HEK293 (cell line): ENCODE measurements around the gene NOG.

Source experiments
- GLI4 ChIP-seq: fragments of 450-650 bp; formaldehyde crosslinking; IDR thresholded peaks from 2 replicates; pipeline ENCODE4 v1.5.1; 2016; ENCODE audit warnings: missing biosample characterization, missing genetic modification characterization
- PRDM1 ChIP-seq: fragments of 450-650 bp; formaldehyde crosslinking; IDR thresholded peaks from 2 replicates; pipeline ENCODE4; 2016; ENCODE audit warnings: missing biosample characterization, missing genetic modification characterization
- SP3 ChIP-seq: fragments of 450-650 bp; formaldehyde crosslinking; IDR thresholded peaks from 2 replicates; pipeline ENCODE4 v1.5.1; 2016; ENCODE audit warnings: missing biosample characterization, missing genetic modification characterization
- TRIM28 ChIP-seq: IDR thresholded peaks from 2 replicates; pipeline ENCODE4 v1.6.1; 2011; ENCODE audit warnings: low read length, control low read depth, borderline replicate concordance
- WT1 ChIP-seq: fragments of 450-650 bp; formaldehyde crosslinking; IDR thresholded peaks from 2 replicates; pipeline ENCODE4 v1.5.1; 2016; ENCODE audit warnings: missing biosample characterization, missing genetic modification characterization
- ZBTB20 ChIP-seq: fragments of 450-650 bp; formaldehyde crosslinking; IDR thresholded peaks from 2 replicates; pipeline ENCODE4 v1.5.1; 2016; ENCODE audit warnings: missing biosample characterization, missing genetic modification characterization
- ZFP3 ChIP-seq: fragments of 450-650 bp; formaldehyde crosslinking; IDR thresholded peaks from 2 replicates; pipeline ENCODE4 v1.5.1; 2016; ENCODE audit warnings: low read depth, missing biosample characterization, missing genetic modification characterization
- ZFP37 ChIP-seq: fragments of 450-650 bp; formaldehyde crosslinking; IDR thresholded peaks from 2 replicates; pipeline ENCODE4 v1.5.1; 2016; ENCODE audit warnings: missing biosample characterization, missing genetic modification characterization
- ZNF132 ChIP-seq: fragments of 450-650 bp; formaldehyde crosslinking; IDR thresholded peaks from 2 replicates; pipeline ENCODE4 v1.5.1; 2017; ENCODE audit warnings: missing biosample characterization, missing genetic modification characterization, borderline replicate concordance
- ZNF146 ChIP-seq: fragments of 450-650 bp; formaldehyde crosslinking; IDR thresholded peaks from 2 replicates; pipeline ENCODE4 v1.5.1; 2016; ENCODE audit warnings: missing biosample characterization, missing genetic modification characterization
- ZNF174 ChIP-seq: fragments of 450-650 bp; formaldehyde crosslinking; IDR thresholded peaks from 2 replicates; pipeline ENCODE4 v1.5.0; 2017; ENCODE audit warnings: missing biosample characterization, mild to moderate bottlenecking, missing genetic modification characterization
- ZNF221 ChIP-seq: fragments of 450-650 bp; formaldehyde crosslinking; IDR thresholded peaks from 2 replicates; pipeline ENCODE4 v1.5.1; 2017; ENCODE audit warnings: missing biosample characterization, missing genetic modification characterization, borderline replicate concordance
- ZNF302 ChIP-seq: fragments of 450-650 bp; formaldehyde crosslinking; IDR thresholded peaks from 2 replicates; pipeline ENCODE4 v1.5.1; 2016; ENCODE audit warnings: missing biosample characterization, missing genetic modification characterization, low read depth
- ZNF311 ChIP-seq: fragments of 450-650 bp; formaldehyde crosslinking; IDR thresholded peaks from 2 replicates; pipeline ENCODE4 v1.5.1; 2017; ENCODE audit warnings: missing biosample characterization, missing genetic modification characterization, borderline replicate concordance
- ZNF335 ChIP-seq: fragments of 450-650 bp; formaldehyde crosslinking; conservative IDR thresholded peaks from 2 replicates; pipeline ENCODE4 v1.5.1; 2016; ENCODE audit warnings: missing biosample characterization, missing genetic modification characterization
- ZNF354C ChIP-seq: fragments of 450-650 bp; formaldehyde crosslinking; IDR thresholded peaks from 2 replicates; pipeline ENCODE4 v1.5.1; 2016; ENCODE audit warnings: missing biosample characterization, missing genetic modification characterization, low read depth, borderline replicate concordance
- ZNF423 ChIP-seq: fragments of 450-650 bp; formaldehyde crosslinking; IDR thresholded peaks from 2 replicates; pipeline ENCODE4 v1.5.1; 2016; ENCODE audit warnings: missing biosample characterization, missing genetic modification characterization
- ZNF501 ChIP-seq: fragments of 450-650 bp; formaldehyde crosslinking; IDR thresholded peaks from 2 replicates; pipeline ENCODE4 v1.5.1; 2016; ENCODE audit warnings: missing biosample characterization, missing genetic modification characterization
- ZNF561 ChIP-seq: fragments of 450-650 bp; IDR thresholded peaks from 2 replicates; pipeline ENCODE4 v1.5.1; 2018; ENCODE audit warnings: missing biosample characterization, missing genetic modification characterization, borderline replicate concordance
- ZNF600 ChIP-seq: fragments of 450-650 bp; formaldehyde crosslinking; IDR thresholded peaks from 2 replicates; pipeline ENCODE4 v1.5.1; 2016; ENCODE audit warnings: missing biosample characterization, missing genetic modification characterization
- ZNF623 ChIP-seq: fragments of 450-650 bp; formaldehyde crosslinking; IDR thresholded peaks from 2 replicates; pipeline ENCODE4 v1.5.1; 2016; ENCODE audit warnings: missing biosample characterization, missing genetic modification characterization
- ZNF624 ChIP-seq: fragments of 450-650 bp; formaldehyde crosslinking; IDR thresholded peaks from 2 replicates; pipeline ENCODE4 v1.5.1; 2017; ENCODE audit warnings: missing biosample characterization, missing genetic modification characterization
- ZNF843 ChIP-seq: fragments of 450-650 bp; formaldehyde crosslinking; IDR thresholded peaks from 2 replicates; pipeline ENCODE4 v1.5.1; 2016; ENCODE audit warnings: missing biosample characterization, missing genetic modification characterization
- TF ChIP-seq, protein P1 (sequence below): fragments of 450-650 bp; formaldehyde crosslinking; IDR thresholded peaks from 2 replicates; pipeline ENCODE4 v1.5.1; 2016; ENCODE audit warnings: missing biosample characterization, missing genetic modification characterization
- TF ChIP-seq, protein P2 (sequence below): fragments of 450-650 bp; formaldehyde crosslinking; IDR thresholded peaks from 2 replicates; pipeline ENCODE4 v1.5.1; 2016; ENCODE audit warnings: missing biosample characterization, missing genetic modification characterization
- TF ChIP-seq, protein P3 (sequence below): sonication (generic); formaldehyde crosslinking; IDR thresholded peaks from 2 replicates; pipeline ENCODE4 v1.8.1; 2022; ENCODE audit warnings: mild to moderate bottlenecking, moderate library complexity, missing genetic modification reagents
- TF ChIP-seq, protein P4 (sequence below): fragments of 450-650 bp; formaldehyde crosslinking; IDR thresholded peaks from 2 replicates; pipeline ENCODE4 v1.5.1; 2016; ENCODE audit warnings: missing biosample characterization, missing genetic modification characterization
- TF ChIP-seq, protein P5 (sequence below): fragments of 450-650 bp; formaldehyde crosslinking; IDR thresholded peaks from 2 replicates; pipeline ENCODE4 v1.5.1; 2017; ENCODE audit warnings: missing biosample characterization, missing genetic modification characterization
- TF ChIP-seq, protein P6 (sequence below): fragments of 450-650 bp; formaldehyde crosslinking; IDR thresholded peaks from 2 replicates; pipeline ENCODE4 v1.5.1; 2016; ENCODE audit warnings: missing biosample characterization, missing genetic modification characterization

NOG gene

DNA sequence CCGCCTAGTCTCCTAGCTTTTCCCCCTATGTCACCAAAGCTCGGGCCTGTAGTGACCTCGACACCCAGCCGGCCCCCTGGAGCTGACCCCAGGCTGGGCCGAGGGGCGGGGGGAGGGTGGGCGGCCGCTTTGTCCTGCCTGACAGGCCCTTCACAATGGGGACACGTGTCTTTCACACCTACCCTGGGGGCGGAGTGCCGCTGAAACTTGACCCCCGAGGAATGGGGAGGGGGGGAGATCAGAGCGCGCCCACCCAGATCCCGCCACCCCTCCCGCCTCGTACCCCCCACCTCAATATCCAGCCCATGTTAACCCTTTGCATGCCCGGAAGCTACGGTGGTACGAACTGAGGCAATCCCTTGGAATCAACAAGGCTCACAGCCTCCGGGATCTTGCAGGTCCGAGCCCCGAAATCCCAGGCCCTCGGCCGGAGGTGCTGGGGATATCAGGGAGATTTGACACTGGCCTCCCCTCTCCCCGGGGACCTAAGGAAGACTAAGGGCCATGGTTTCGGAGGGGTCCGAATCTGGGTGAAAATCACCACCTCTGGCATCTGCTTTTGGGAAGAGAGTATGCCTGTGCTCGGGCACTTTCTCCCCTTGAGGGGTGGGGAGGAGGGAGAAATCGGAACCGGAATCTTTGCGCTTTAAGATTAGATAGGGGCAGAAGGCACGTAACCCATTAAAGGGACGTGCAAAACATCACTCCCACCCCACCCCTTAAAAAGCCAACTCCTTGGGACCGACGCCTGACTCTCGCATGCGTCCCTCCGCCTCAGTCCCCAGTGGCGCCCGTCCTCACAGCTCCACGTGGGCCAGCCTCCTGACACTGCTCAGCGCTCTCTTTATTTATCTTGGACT, 2.6 kb downstream of the NOG start (continued):
- TF ChIP-seq, protein P1, sequence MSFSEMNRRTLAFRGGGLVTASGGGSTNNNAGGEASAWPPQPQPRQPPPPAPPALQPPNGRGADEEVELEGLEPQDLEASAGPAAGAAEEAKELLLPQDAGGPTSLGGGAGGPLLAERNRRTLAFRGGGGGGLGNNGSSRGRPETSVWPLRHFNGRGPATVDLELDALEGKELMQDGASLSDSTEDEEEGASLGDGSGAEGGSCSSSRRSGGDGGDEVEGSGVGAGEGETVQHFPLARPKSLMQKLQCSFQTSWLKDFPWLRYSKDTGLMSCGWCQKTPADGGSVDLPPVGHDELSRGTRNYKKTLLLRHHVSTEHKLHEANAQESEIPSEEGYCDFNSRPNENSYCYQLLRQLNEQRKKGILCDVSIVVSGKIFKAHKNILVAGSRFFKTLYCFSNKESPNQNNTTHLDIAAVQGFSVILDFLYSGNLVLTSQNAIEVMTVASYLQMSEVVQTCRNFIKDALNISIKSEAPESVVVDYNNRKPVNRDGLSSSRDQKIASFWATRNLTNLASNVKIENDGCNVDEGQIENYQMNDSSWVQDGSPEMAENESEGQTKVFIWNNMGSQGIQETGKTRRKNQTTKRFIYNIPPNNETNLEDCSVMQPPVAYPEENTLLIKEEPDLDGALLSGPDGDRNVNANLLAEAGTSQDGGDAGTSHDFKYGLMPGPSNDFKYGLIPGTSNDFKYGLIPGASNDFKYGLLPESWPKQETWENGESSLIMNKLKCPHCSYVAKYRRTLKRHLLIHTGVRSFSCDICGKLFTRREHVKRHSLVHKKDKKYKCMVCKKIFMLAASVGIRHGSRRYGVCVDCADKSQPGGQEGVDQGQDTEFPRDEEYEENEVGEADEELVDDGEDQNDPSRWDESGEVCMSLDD (tag by site-specific recombination): 0 out of 2 replicates have a peak, but pooled peaks have one; percentile 36
- TF ChIP-seq ZNF624 (tag by site-specific recombination) (no peak), ZNF623 (tag by site-specific recombination) (no peak), ZNF146 (tag by site-specific recombination) (no peak), ZNF600 (tag by site-specific recombination) (0 out of 2 replicates have a peak, but pooled peaks have one; percentile 36), ZNF302 (tag by site-specific recombination) (no peak), TRIM28 (no peak), ZNF311 (tag by site-specific recombination) (no peak), PRDM1 (tag by site-specific recombination) (peak; percentile 69), ZFP3 (no peak), ZNF221 (no peak), ZNF843 (tag by site-specific recombination) (no peak), ZBTB20 (tag by site-specific recombination) (peak; percentile 75), ZNF335 (tag by site-specific recombination) (peak; percentile 60), SP3 (tag by site-specific recombination) (peak; percentile 76), ZFP37 (tag by site-specific recombination) (no peak), ZNF132 (tag by site-specific recombination) (no peak), ZNF174 (tag by site-specific recombination) (no peak), WT1 (tag by site-specific recombination) (0 out of 2 replicates have a peak, but pooled peaks have one; percentile 13), ZNF501 (tag by site-specific recombination) (0 out of 2 replicates have a peak, but pooled peaks have one; percentile 35), GLI4 (tag by site-specific recombination) (no peak), ZNF354C (tag by site-specific recombination) (no peak), ZNF423 (tag by site-specific recombination) (peak; percentile 58), ZNF561 (tag by site-specific recombination) (no peak)
- TF ChIP-seq, protein P2, sequence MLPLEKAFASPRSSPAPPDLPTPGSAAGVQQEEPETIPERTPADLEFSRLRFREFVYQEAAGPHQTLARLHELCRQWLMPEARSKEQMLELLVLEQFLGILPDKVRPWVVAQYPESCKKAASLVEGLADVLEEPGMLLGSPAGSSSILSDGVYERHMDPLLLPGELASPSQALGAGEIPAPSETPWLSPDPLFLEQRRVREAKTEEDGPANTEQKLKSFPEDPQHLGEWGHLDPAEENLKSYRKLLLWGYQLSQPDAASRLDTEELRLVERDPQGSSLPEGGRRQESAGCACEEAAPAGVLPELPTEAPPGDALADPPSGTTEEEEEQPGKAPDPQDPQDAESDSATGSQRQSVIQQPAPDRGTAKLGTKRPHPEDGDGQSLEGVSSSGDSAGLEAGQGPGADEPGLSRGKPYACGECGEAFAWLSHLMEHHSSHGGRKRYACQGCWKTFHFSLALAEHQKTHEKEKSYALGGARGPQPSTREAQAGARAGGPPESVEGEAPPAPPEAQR (tag by site-specific recombination): no peak
- TF ChIP-seq, protein P3, sequence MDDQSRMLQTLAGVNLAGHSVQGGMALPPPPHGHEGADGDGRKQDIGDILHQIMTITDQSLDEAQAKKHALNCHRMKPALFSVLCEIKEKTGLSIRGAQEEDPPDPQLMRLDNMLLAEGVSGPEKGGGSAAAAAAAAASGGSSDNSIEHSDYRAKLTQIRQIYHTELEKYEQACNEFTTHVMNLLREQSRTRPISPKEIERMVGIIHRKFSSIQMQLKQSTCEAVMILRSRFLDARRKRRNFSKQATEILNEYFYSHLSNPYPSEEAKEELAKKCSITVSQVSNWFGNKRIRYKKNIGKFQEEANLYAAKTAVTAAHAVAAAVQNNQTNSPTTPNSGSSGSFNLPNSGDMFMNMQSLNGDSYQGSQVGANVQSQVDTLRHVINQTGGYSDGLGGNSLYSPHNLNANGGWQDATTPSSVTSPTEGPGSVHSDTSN (CRISPR knock-in tag): no peak
- TF ChIP-seq, protein P4, sequence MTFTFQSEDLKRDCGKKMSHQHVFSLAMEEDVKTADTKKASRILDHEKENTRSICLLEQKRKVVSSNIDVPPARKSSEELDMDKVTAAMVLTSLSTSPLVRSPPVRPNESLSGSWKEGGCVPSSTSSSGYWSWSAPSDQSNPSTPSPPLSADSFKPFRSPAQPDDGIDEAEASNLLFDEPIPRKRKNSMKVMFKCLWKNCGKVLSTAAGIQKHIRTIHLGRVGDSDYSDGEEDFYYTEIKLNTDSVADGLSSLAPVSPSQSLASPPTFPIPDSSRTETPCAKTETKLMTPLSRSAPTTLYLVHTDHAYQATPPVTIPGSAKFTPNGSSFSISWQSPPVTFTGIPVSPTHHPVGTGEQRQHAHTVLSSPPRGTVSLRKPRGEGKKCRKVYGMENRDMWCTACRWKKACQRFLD (tag by site-specific recombination): no peak
- TF ChIP-seq, protein P5, sequence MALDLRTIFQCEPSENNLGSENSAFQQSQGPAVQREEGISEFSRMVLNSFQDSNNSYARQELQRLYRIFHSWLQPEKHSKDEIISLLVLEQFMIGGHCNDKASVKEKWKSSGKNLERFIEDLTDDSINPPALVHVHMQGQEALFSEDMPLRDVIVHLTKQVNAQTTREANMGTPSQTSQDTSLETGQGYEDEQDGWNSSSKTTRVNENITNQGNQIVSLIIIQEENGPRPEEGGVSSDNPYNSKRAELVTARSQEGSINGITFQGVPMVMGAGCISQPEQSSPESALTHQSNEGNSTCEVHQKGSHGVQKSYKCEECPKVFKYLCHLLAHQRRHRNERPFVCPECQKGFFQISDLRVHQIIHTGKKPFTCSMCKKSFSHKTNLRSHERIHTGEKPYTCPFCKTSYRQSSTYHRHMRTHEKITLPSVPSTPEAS (tag by site-specific recombination): no peak
- TF ChIP-seq, protein P6, sequence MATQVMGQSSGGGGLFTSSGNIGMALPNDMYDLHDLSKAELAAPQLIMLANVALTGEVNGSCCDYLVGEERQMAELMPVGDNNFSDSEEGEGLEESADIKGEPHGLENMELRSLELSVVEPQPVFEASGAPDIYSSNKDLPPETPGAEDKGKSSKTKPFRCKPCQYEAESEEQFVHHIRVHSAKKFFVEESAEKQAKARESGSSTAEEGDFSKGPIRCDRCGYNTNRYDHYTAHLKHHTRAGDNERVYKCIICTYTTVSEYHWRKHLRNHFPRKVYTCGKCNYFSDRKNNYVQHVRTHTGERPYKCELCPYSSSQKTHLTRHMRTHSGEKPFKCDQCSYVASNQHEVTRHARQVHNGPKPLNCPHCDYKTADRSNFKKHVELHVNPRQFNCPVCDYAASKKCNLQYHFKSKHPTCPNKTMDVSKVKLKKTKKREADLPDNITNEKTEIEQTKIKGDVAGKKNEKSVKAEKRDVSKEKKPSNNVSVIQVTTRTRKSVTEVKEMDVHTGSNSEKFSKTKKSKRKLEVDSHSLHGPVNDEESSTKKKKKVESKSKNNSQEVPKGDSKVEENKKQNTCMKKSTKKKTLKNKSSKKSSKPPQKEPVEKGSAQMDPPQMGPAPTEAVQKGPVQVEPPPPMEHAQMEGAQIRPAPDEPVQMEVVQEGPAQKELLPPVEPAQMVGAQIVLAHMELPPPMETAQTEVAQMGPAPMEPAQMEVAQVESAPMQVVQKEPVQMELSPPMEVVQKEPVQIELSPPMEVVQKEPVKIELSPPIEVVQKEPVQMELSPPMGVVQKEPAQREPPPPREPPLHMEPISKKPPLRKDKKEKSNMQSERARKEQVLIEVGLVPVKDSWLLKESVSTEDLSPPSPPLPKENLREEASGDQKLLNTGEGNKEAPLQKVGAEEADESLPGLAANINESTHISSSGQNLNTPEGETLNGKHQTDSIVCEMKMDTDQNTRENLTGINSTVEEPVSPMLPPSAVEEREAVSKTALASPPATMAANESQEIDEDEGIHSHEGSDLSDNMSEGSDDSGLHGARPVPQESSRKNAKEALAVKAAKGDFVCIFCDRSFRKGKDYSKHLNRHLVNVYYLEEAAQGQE (tag by site-specific recombination): no peak
